ENCODE results near the gene SERPINA5.

Gene SERPINA5

GRCh38 chr14:94555991-94556390, 25.2 kb upstream of the SERPINA5 start:
- Histone ChIP-seq H3K4me1 (ENCODE audit: low read length) (no peaks in the 10 kb centered on the region), H3K79me2 (ENCODE audit: low read length) (no peaks in the 10 kb centered on the region), H2AFZ (ENCODE audit: low read depth, low read length) (no peak overlapping the region), H3K27me3 (ENCODE audit: low read depth, low read length) (peaks cover 8% of the 10 kb centered on the region; the same call in 1 of the 2 replicates), H3K36me3 (replicated peaks; ENCODE audit: low read depth, low read length) (no peaks in the 10 kb centered on the region), H3K4me2 (ENCODE audit: low read length) (no peak overlapping the region), H3K9me3 (ENCODE audit: insufficient read depth, low read length) (no peaks in the 10 kb centered on the region), H3K4me3 (ENCODE audit: low read length) (no peak overlapping the region), H4K20me1 (ENCODE audit: insufficient read depth, low read length) (no peaks in the 10 kb centered on the region), H3K27ac (ENCODE audit: low read length) (no peak overlapping the region), H3K9ac (ENCODE audit: low read length) (no peak overlapping the region)
- TF ChIP-seq CTCF (IDR thresholded peaks at IDR 0.05; ENCODE audit: low read depth, low read length) (no peak), EZH2phosphoT487 (IDR thresholded peaks at IDR 0.05; ENCODE audit: low read depth) (no peak)

- Histone ChIP-seq H3K36me3 (replicated peaks; ENCODE audit: low read depth, low read length) (no peaks in the 10 kb centered on the region), H2AFZ (ENCODE audit: low read depth, low read length) (no peak overlapping the region), H3K4me2 (ENCODE audit: low read length) (no peak overlapping the region), H3K27me3 (ENCODE audit: low read depth, low read length) (no peaks in the 10 kb centered on the region; the same call in 1 of the 2 replicates), H3K4me1 (ENCODE audit: low read length) (no peaks in the 10 kb centered on the region), H3K9me3 (ENCODE audit: insufficient read depth, low read length) (no peaks in the 10 kb centered on the region), H3K79me2 (ENCODE audit: low read length) (no peaks in the 10 kb centered on the region), H3K4me3 (ENCODE audit: low read length) (no peak overlapping the region), H3K27ac (ENCODE audit: low read length) (no peak overlapping the region), H4K20me1 (ENCODE audit: insufficient read depth, low read length) (no peaks in the 10 kb centered on the region), H3K9ac (ENCODE audit: low read length) (no peak overlapping the region)
- TF ChIP-seq CTCF (IDR thresholded peaks at IDR 0.05; ENCODE audit: low read depth, low read length) = no peak
- TF ChIP-seq EZH2phosphoT487 (IDR thresholded peaks at IDR 0.05; ENCODE audit: low read depth) = no peak
These were observed 23.9 kb upstream of the SERPINA5 start for GRCh38 chr14:94557327-94557726.

GRCh38 chr14:94558842-94559241, 22.4 kb upstream of the SERPINA5 start:
- no peak overlapping the region for H3K4me3 ChIP-seq (ENCODE audit: low read length)
- H3K9ac ChIP-seq (ENCODE audit: low read length) = no peak overlapping the region
- no peaks in the 10 kb centered on the region for H3K4me1 ChIP-seq (ENCODE audit: low read length)
- no peaks in the 10 kb centered on the region for H3K9me3 ChIP-seq (ENCODE audit: insufficient read depth, low read length)
- H3K27ac ChIP-seq (ENCODE audit: low read length) = no peak overlapping the region
- H3K4me2 ChIP-seq (ENCODE audit: low read length) = no peak overlapping the region
- no peaks in the 10 kb centered on the region for H4K20me1 ChIP-seq (ENCODE audit: insufficient read depth, low read length)
- H3K27me3 ChIP-seq (ENCODE audit: low read depth, low read length) = 0 out of 2 replicates have a peak, but pooled peaks cover 5% of the 10 kb centered on the region
- TF ChIP-seq CTCF (IDR thresholded peaks at IDR 0.05; ENCODE audit: low read depth, low read length) (no peak), EZH2phosphoT487 (IDR thresholded peaks at IDR 0.05; ENCODE audit: low read depth) (no peak)
- H3K79me2 ChIP-seq (ENCODE audit: low read length) = no peaks in the 10 kb centered on the region
- no peak overlapping the region for H2AFZ ChIP-seq (ENCODE audit: low read depth, low read length)
- H3K36me3 ChIP-seq (replicated peaks; ENCODE audit: low read depth, low read length) = no peaks in the 10 kb centered on the region

DNA sequence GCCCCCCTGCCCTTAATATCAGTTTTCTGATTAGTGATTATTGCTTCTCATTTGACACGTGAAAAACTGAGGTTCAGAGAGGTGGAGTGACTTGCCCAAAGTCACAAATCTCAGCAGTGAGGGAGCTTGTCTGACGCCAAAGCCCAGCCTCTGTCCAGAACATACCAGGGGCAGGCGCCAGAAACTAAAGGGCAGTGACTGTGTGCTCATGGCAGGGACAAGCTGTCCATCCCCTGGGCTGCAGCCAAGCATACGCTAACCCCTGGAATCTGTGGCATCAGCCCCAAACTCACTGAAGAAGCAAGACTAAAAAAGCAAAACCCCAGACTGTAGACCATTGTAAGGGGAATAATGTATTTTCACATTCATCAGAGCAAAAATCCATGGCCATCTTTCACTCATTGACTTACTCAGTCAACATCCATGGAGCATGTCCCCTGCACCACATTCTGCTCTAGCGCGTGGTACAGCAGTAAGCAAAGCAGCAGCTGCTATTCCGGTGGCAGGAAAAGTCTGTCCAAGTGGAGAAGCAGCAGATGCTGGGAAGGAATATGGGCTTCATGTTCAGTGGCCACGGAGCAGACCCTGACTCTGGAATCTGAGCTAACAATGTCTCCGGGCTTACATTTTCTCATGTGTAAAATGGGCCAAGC, 21.5 kb upstream of the SERPINA5 start:
- Histone ChIP-seq H3K9ac (ENCODE audit: low read length) (no peak overlapping the region), H3K27me3 (ENCODE audit: low read depth, low read length) (0 out of 2 replicates have a peak, but pooled peaks cover 5% of the 10 kb centered on the region), H3K79me2 (ENCODE audit: low read length) (no peaks in the 10 kb centered on the region), H3K4me3 (ENCODE audit: low read length) (no peak overlapping the region), H3K27ac (ENCODE audit: low read length) (no peak overlapping the region), H3K4me2 (ENCODE audit: low read length) (no peak overlapping the region), H4K20me1 (ENCODE audit: insufficient read depth, low read length) (no peaks in the 10 kb centered on the region), H2AFZ (ENCODE audit: low read depth, low read length) (no peak overlapping the region), H3K4me1 (ENCODE audit: low read length) (no peaks in the 10 kb centered on the region), H3K9me3 (ENCODE audit: insufficient read depth, low read length) (no peaks in the 10 kb centered on the region), H3K36me3 (replicated peaks; ENCODE audit: low read depth, low read length) (no peaks in the 10 kb centered on the region)
- TF ChIP-seq EZH2phosphoT487 (IDR thresholded peaks at IDR 0.05; ENCODE audit: low read depth) = no peak
- TF ChIP-seq CTCF (IDR thresholded peaks at IDR 0.05; ENCODE audit: low read depth, low read length) = no peak
